ENCODE data around the gene HOXB7. TPM values are rescaled to one million over a fixed set of nuclear protein-coding genes. Genes with fewer than 3 reads are reported as not detected.
A peak's percentile ranks its signal among the peaks of the same experiment; 100 is the strongest.

Gene HOXB7
- total and polyA plus RNA-seq, 8 donors: 0.35 to 1.3 (median 0.70) TPM; not detected in 2

- Histone ChIP-seq H3K27ac (no peak overlapping the region), H3K27me3 (peaks cover 0 to 89% (median 19%) of the 10 kb centered on the region in 4 donors), H3K36me3 (no peaks in the 10 kb centered on the region), H3K4me1 (peaks cover 0 to 10% (median 0%) of the 10 kb centered on the region in 3 donors), H3K9me3 (no peaks in the 10 kb centered on the region), H3K4me3 (no peak overlapping the region)
- ATAC-seq (no peak), FAIRE-seq (no peak), DNase-seq (no peak)
- TF ChIP-seq CTCF (IDR thresholded peaks at IDR 0.05): no peak
- intact Hi-C loops (cut with DNase I): no loop called here
- 22 to 25% methylated on average over 10 of the region's 10 CpGs for WGBS, 2 donors
Measured at GRCh38 chr17:48605409-48605919, 5.4 kb downstream of the HOXB7 start.

GRCh38 chr17:48604770-48605329 lies 6.0 kb downstream of the HOXB7 start, which contains the start of gene HOXB6:
Gene HOXB6 (minus strand): TSS chr17:48604986. CDS start chr17:48598150, 6,836 bp downstream.
- peak within 1 kb of the TSS in 1 of 4 donors; percentile 10 for H3K4me3 ChIP-seq

GRCh38 chr17:48603959-48604769 lies 6.7 kb downstream of the HOXB7 start:
- no peaks in the 10 kb centered on the region for H3K36me3 ChIP-seq
- ATAC-seq (peak in 1 of 4 donors; percentile 46), DNase-seq (no peak), FAIRE-seq (no peak)
- H3K4me3 ChIP-seq: peak overlapping the region in 1 of 4 donors; percentile 10
- H3K27me3 ChIP-seq: peaks cover 0 to 90% (median 19%) of the 10 kb centered on the region in 4 donors
- TF ChIP-seq CTCF (IDR thresholded peaks at IDR 0.05): no peak
- intact Hi-C loops (cut with DNase I): no loop called here
- H3K4me1 ChIP-seq: peaks cover 0 to 6% (median 0%) of the 10 kb centered on the region in 3 donors
- no peak overlapping the region for H3K27ac ChIP-seq
- H3K9me3 ChIP-seq: no peaks in the 10 kb centered on the region
- WGBS, 2 donors: 8 to 9% methylated on average over 18 to 21 of the region's 21 CpGs

More at GRCh38 chr17:48604770-48605329, 6.0 kb downstream of the HOXB7 start, which contains the start of gene HOXB6:
- WGBS, 2 donors: 15% methylated on average over 16 of the region's 16 CpGs
- no peak for TF ChIP-seq CTCF (IDR thresholded peaks at IDR 0.05)
- Histone ChIP-seq H3K9me3 (no peaks in the 10 kb centered on the region), H3K27me3 (peaks cover 0 to 90% (median 19%) of the 10 kb centered on the region in 4 donors), H3K27ac (no peak within 1 kb of the TSS), H3K36me3 (no peaks in the 10 kb centered on the region), H3K4me1 (peaks cover 0 to 6% (median 0%) of the 10 kb centered on the region in 3 donors)
- intact Hi-C loops (cut with DNase I): no loop called here
- ATAC-seq (no peak), DNase-seq (no peak), FAIRE-seq (no peak)

- no peak for DNase-seq
- no peaks in the 10 kb centered on the region for H3K36me3 ChIP-seq
- no peak for TF ChIP-seq CTCF (IDR thresholded peaks at IDR 0.05)
- 11 to 14% methylated on average over 35 of the region's 35 CpGs for WGBS, 2 donors
- no peaks in the 10 kb centered on the region for H3K9me3 ChIP-seq
- intact Hi-C loops (cut with DNase I): no loop called here
- no peak for FAIRE-seq
- H3K27me3 ChIP-seq: peaks cover 0 to 91% (median 14%) of the 10 kb centered on the region in 4 donors
- ATAC-seq: peak; percentile 38 to 63 (median 50)
- peaks cover 0 to 6% (median 0%) of the 10 kb centered on the region in 3 donors for H3K4me1 ChIP-seq
- no peak overlapping the region for H3K4me3 ChIP-seq
- no peak overlapping the region for H3K27ac ChIP-seq
Measured at GRCh38 chr17:48601539-48602425, 9.0 kb downstream of the HOXB7 start.

Data from pancreas (tissue), 10 donors.